Measurements from ENCODE around the gene CFAP20. TPM values are rescaled to one million over a fixed set of nuclear protein-coding genes. Genes with fewer than 3 reads are reported as not detected.

The CFAP20 gene
- polyA plus RNA-seq, 1 donor from 2014 or later: 210 TPM

GRCh38 chr16:58076514-58076913 lies 52.7 kb downstream of the CFAP20 start:
- no peaks in the 10 kb centered on the region for H3K79me2 ChIP-seq (replicated peaks; ENCODE audit: insufficient read depth, low read length)

GRCh38 chr16:58074657-58075056 lies 54.5 kb downstream of the CFAP20 start:
- no peaks in the 10 kb centered on the region for H3F3A ChIP-seq (ENCODE audit: insufficient read depth, low read length, poor library complexity, severe bottlenecking)
- H3K27ac ChIP-seq (ENCODE audit: low read length): no peak overlapping the region
- no peaks in the 10 kb centered on the region for H3K79me2 ChIP-seq (replicated peaks; ENCODE audit: insufficient read depth, low read length)
- H3K9ac ChIP-seq (ENCODE audit: low read length): no peak overlapping the region
- no peak overlapping the region for H3K4me2 ChIP-seq (ENCODE audit: low read length)
- H2AFZ ChIP-seq (ENCODE audit: low read depth, low read length): no peak overlapping the region
- H3K4me3 ChIP-seq (ENCODE audit: low read length): no peak overlapping the region
- H3K9me2 ChIP-seq (ENCODE audit: insufficient read depth, low read length): no peaks in the 10 kb centered on the region
- no peaks in the 10 kb centered on the region for H4K20me1 ChIP-seq (ENCODE audit: insufficient read depth)
- no peaks in the 10 kb centered on the region for H3K27me3 ChIP-seq (ENCODE audit: insufficient read depth, low read depth, low read length)
- H3K9me3 ChIP-seq (ENCODE audit: low read length): no peaks in the 10 kb centered on the region
- no peaks in the 10 kb centered on the region for H3K36me3 ChIP-seq (ENCODE audit: insufficient read depth, low read length)
- TF ChIP-seq MXI1 (conservative IDR thresholded peaks at IDR 0.05; ENCODE audit: poor library complexity, severe bottlenecking) (no peak), EP300 (conservative IDR thresholded peaks at IDR 0.05; ENCODE audit: poor library complexity, severe bottlenecking) (no peak), POLR2AphosphoS5 (IDR thresholded peaks at IDR 0.05) (no peak), TAF1 (IDR thresholded peaks at IDR 0.05; ENCODE audit: low read depth) (no peak), REST (IDR thresholded peaks at IDR 0.05; ENCODE audit: borderline replicate concordance) (no peak), SMC3 (conservative IDR thresholded peaks at IDR 0.05; ENCODE audit: poor library complexity) (no peak), EZH2 (IDR thresholded peaks at IDR 0.05; ENCODE audit: borderline replicate concordance, insufficient read depth, low read length, poor library complexity, severe bottlenecking) (no peak)

More at GRCh38 chr16:58076514-58076913, 52.7 kb downstream of the CFAP20 start:
- no peak for TF ChIP-seq RAD21 (conservative IDR thresholded peaks at IDR 0.05)
- TF ChIP-seq EZH2 (IDR thresholded peaks at IDR 0.05; ENCODE audit: borderline replicate concordance, insufficient read depth, low read length, poor library complexity, severe bottlenecking): no peak
- TF ChIP-seq CTCF (IDR thresholded peaks at IDR 0.05; ENCODE audit: poor library complexity, severe bottlenecking): no peak
- no peak for TF ChIP-seq TAF1 (IDR thresholded peaks at IDR 0.05; ENCODE audit: low read depth)
- no peak for TF ChIP-seq EP300 (conservative IDR thresholded peaks at IDR 0.05; ENCODE audit: poor library complexity, severe bottlenecking)
- TF ChIP-seq SMC3 (conservative IDR thresholded peaks at IDR 0.05; ENCODE audit: poor library complexity): no peak
- no peak for TF ChIP-seq REST (IDR thresholded peaks at IDR 0.05; ENCODE audit: borderline replicate concordance)
- no peak for TF ChIP-seq POLR2AphosphoS5 (IDR thresholded peaks at IDR 0.05)
- TF ChIP-seq MXI1 (conservative IDR thresholded peaks at IDR 0.05; ENCODE audit: poor library complexity, severe bottlenecking): no peak
- Histone ChIP-seq H3K9ac (ENCODE audit: low read length) (no peak overlapping the region), H3K27ac (ENCODE audit: low read length) (no peak overlapping the region), H3K9me2 (ENCODE audit: insufficient read depth, low read length) (no peaks in the 10 kb centered on the region), H4K20me1 (ENCODE audit: insufficient read depth) (no peaks in the 10 kb centered on the region), H3K9me3 (ENCODE audit: low read length) (no peaks in the 10 kb centered on the region), H3K36me3 (ENCODE audit: insufficient read depth, low read length) (no peaks in the 10 kb centered on the region), H3K27me3 (ENCODE audit: insufficient read depth, low read depth, low read length) (no peaks in the 10 kb centered on the region), H3K4me2 (ENCODE audit: low read length) (no peak overlapping the region), H3F3A (ENCODE audit: insufficient read depth, low read length, poor library complexity, severe bottlenecking) (no peaks in the 10 kb centered on the region), H2AFZ (ENCODE audit: low read depth, low read length) (no peak overlapping the region), H3K4me3 (ENCODE audit: low read length) (no peak overlapping the region)
